Middle frontal gyrus (tissue), 1 donor: ENCODE measurements around the gene PHTF2.
"Not testable (repeated sequence)": the region's sequence is repeated elsewhere in the genome, so short reads cannot be mapped to it uniquely, and the experiment has no call there.

Source experiments
- DNase-seq: peaks from one replicate; pipeline ENCODE4 v3.0.0-alpha.2; 2015; ENCODE audit warnings: low spot score; ENCODE audit errors: extremely low spot score

Gene PHTF2

DNA sequence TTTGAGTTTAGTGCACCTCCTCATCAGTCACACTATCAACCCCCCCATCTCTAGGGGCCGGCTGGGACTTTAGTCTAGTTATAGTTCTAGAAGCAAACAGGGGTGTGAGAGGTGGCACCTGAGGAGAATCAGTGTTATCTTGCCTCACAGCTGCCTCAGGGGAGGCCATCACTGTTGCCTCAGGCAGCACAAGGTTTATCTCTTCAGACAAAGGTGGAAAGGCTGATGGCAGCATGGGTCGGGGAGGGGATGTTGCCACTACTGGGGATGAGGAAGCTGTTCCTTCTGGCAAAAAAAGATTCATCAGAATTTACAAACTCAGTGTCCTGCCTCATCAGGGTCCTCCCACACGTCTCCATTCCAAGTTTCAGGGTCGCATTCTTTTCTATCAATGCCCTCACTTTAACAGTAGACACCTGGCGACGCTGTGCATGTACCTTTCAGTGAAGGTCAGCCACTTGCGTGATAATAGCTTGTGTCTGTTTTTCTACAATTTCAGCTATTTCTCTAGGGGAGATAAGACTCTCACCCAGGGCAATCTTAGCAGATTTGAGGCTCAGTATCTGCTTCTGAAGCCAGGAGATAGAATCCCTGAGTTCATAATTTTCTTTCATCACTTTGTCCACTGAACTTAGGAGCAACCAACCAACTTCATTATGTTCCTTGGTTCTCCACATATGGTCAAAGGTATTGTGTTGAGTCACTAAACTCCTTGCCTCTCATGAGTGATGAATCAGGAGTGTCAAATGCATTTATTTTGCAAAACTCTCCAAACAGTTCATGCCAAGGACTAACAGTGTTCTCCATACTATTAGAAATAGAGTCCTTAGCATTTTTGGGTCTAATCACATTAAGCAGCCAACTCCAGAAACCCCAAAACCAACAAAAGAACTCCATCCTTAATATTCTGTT, 75.1 kb downstream of the PHTF2 start:
- not testable (repeated sequence) for DNase-seq

DNA sequence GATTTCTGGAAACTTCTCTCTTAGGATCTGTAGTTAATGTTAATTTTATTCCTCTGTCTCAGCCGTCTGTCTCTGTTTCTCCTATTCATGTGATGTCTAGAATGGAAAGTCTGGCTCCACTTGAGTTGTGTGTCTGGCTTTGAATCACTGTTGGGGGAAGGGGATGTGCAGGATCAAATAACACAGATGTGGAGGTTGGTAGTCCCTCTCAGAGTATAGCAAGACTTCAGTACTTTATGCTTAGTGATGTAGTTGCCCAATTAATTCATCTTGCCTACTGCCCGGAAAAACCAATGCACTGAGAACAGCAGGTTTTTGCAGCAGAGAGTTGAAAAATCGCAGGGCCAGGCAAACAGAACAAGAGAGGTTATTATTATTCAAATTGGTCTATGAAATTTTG, 79.2 kb downstream of the PHTF2 start:
- no peak for DNase-seq

DNA sequence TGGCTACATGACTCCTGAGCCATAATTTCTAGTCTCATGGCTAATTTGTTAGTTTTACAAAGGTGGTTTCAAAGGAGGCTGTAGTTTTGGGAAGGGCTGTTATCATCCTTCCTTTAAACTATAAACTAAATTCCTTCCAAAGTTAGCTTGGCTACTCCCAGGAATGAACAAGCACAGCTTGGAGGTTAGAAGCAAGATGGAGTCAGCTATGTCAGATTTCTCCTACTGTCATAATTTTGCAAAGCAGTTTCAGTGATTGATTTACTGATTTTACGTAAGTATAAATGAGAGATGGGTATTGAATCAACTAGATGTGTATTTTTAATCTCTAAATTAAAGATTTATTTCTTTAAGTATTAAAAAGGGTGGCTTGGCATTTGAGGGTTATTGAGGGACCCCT, 79.9 kb downstream of the PHTF2 start:
- no peak for DNase-seq

DNA sequence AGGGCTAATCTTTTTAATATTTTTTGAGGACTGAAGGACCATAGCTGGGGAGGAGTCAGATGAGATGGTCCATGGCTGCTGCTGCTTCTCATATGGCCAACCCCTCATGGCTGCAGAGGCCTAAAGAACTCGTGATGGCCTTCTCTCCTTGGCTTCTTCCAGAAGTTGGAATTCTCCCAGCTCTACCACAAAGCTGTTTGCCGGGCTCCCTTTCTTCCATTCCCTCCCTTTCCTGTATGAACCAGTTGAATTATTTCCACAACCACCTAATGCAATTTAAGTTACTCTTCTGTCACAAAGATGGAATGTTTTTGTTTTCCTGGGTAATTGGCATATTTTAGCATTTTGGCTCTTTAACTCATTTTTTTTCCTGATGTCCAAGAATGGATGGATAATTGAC, 80.7 kb downstream of the PHTF2 start:
- DNase-seq, result no peak

DNA sequence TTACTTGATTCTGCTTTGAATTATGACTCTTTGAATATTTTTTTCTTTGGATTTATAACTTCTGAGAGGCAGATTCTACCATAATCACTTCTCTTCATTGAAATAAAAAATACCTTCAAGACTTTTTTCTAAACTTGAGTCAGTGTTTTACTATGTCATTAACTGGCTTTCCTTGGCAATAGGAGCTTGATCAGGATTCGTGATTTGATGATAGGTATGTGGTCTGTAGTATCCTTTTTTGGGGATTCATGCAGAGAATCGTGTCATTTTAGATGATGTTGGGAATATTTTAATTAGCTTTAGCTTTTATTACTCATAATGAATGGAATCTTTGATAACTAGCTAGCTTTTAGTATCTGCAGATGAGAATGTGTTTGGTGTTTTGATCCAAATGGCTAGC, 83.3 kb downstream of the PHTF2 start:
- no peak for DNase-seq

DNA sequence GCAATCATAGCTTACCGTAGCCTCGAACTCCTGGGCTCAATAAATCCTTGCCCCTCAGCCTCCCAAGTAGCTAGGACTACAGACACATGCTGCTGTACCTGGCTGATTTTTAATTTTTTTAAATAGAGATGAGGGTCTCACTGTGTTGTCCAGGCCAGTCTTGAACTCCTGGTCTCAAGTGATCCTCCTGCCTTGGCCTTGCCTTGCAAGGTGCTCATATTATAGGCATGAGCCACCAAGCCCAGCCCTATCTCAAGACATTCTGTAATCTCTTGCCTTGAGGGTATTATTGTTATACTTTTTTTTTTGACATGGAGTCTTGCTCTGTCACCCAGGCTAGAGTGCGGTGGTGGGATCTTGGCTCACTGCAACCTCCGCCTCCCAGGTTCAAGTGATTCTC, 86.6 kb downstream of the PHTF2 start:
- DNase-seq, result no peak

DNA sequence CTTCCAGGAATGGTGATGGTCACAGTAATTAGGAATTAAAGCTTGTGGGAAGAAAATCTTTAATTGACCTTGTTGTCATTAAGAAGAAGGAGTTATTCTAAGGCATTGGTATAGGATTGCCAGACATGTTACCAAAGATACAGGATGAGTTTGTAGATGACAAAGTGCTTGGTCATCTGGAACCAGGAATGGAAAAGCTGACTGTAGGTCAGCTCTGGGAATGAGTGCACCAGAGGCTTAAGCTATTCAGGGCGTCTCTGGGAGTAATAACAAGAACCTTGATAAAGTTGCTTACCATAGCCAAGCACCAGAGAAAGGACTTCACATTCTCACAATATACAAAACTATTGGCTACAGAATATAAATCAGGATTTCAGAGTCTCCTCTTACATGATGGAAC, 89.0 kb downstream of the PHTF2 start:
- DNase-seq, result no peak

DNA sequence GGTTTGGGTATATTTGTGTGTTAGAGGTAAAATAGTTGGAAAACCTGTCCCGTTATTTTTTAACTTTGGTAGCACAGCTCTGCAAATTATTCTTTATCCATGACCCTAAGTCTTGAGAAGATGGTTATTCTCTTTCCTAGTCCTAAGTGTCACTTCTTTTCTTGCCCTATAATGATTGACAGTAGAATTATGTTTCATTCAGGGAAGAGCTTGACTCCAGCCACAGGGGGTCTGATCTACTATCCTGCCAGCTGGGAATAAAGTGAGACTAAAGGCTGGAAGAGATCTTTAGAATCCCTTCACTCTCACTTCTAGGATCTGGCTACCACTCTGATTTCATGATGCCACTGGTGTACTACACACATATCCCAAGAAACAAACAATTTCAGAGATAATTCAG, 90.4 kb downstream of the PHTF2 start:
- no peak for DNase-seq

DNA sequence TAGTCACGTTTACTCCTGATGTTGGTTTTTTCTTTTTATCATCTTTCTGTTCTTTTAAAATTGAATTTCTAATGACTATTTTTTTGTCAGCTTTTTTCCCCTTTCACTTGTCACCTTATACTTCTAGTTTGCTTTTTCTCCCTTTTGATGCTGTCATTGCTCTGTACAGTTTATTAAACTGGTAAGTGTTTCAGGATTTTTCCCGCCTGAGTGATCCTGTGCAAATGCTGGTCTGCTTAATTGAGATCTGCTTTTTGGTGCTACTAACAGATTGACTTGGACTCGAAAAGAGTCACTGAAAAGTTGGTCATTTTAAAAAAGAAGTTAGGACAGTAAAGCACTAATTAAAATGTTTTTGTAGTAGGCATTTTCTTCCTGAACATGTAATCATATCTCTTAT, 95.2 kb downstream of the PHTF2 start:
- no peak for DNase-seq

DNA sequence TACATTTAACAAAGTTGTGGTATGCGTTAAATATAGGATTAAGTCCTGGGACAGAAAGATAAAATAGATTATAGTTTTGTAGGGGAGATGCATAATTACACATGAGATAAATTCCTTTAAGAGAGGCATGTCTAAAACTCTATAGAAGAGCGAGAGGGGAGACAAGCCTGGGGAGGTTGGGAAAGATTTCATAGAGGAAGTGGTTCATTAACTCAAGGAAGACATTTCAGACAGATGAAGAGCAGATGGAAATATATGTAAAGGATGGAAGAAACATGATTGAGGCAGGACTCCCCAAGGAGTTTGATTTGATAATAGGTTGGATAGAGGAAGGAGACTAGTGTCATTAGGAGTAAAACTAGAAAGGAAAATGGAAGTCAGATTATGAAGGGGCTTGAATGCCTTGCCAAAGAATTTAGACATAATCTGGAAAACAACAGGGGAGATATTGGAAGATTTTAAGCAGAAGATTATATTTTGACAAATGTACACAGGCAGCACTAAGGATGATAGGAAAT, 96.1 kb downstream of the PHTF2 start:
- no peak for DNase-seq

DNA sequence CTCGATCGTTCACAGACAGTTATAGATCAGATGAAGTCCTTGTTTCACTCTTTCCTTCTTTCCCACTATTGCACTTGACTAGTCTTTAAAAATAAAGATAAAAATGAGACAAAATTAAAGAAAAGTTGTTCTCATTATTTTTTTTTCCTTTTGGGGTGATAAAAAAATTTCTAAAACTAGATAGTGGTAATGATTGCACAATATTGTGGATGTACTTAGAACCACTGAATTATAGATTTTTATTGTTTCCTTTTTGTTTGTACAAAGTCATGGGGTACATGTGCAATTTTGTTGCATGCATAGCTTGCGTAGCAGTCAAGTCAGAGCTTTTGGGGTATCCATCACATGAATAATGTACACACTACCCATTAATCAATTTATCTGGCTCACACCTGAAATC, 97.3 kb downstream of the PHTF2 start:
- DNase-seq, result no peak

DNA sequence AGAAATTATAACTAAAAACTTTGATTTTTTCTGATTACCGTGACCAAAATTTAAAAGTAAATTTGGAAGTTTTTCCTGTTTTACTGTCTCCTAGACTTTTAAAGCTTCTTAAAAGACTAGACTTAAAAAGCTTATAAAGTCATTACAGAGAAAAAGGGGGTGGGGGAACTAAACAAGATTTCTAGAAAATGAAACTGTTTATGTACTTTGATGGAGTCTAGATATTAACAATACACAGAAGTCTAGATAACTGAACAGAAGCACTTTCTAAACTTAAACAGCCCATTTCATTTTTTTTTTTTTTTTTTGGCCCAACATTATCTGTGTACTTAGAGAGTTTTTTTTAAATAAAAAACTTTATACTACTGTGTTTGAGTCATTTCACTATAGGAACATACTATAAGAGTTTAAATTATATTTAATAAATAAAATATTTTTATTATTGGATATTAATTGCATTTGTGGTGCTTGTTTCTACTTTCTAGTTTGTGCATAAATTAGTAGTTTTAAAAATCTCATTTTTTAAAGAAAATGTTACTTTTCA, 98.5 kb downstream of the PHTF2 start:
- DNase-seq, result no peak

DNA sequence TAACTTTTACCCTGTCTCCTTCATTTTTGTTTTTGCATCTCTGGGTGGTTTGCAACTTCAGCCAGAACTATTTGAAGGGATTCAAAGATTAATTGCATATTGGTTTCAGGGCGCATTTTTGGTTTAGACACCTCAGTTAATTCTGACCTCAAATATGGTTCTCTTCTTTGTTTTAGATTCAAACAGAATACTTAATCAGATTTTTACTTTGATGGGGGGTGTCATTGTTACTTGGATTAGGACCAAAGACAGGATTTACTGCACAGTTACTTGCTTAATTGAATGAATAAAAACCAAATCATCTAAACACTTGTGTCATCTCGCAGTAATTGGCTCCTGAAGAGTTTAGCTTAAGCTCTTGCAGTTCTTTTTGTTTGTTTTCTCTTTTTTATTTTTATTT, 100.9 kb downstream of the PHTF2 start:
- DNase-seq, result no peak

DNA sequence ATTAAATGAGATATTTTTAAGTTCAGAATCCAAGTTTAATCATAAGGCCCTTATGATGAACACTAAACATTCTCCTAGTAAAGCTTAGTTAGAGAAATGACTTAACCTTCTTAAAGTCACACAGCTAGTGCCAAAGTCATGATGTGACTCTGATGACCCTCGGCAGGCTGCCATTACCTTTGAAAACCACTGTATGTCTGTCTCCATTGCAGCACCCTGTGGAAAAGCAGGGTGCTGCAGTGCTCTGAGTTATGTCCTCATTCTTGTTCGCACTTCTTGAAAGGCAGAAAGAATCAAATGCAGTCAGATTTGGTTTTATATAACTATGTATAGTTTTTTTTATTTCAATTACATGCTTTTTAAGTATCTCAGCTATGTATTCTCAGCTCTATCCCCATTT, 105.0 kb downstream of the PHTF2 start:
- no peak for DNase-seq

DNA sequence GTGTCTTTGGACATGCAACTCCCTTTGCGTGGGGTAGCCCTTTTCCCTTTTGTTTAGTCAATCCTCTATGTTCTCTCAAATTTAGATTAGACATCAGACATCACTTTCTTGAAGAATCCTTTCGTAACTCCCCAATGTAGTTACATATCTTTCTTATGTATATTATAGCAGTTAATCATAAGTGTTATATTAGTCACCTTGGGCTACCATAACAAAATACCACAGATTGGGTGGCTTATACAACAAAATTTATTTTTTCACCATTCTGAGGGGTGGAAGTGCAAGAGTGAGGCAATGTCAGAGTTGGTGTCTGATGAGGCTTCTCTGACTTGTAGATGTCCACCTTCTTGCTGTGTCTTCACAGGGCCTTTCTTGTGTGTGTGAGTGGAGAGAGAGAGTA, 105.7 kb downstream of the PHTF2 start:
- DNase-seq, result no peak

DNA sequence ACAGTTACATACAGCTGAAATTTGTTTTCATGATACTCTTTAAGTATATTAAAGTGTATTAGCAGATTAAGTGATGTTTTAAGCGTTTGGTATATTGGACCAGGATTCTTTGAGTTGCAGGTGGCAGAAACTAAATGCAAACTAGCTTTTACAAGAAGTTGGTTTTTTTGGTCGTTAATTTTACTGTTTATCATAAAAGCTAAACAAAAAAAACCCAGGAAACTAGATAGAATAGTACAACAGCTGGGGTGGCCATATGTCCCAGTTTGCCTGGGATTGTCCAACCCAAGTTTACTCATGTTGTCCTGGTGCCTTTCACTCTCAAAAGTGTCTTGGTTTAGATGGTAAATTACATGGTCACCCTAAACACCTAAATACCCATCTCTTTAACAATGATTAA, 108.7 kb downstream of the PHTF2 start:
- no peak for DNase-seq

DNA sequence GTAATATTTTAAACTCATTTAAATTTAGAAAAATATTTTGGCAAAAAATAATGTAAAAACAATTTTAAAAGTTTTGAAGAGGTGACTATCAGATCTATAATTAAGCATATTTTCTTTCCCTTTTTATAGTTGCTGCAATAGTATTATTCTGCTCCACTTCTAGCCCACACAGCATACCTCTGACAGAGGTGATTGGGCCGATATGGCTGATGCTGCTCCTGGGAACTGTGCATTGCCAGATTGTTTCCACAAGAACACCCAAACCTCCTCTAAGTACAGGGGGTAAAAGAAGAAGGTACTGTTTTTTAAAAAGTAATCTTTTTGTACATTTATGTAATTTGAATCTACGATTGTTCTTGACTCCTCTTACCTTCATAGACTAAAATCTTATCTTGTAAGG, 110.1 kb downstream of the PHTF2 start:
- DNase-seq, result no peak

DNA sequence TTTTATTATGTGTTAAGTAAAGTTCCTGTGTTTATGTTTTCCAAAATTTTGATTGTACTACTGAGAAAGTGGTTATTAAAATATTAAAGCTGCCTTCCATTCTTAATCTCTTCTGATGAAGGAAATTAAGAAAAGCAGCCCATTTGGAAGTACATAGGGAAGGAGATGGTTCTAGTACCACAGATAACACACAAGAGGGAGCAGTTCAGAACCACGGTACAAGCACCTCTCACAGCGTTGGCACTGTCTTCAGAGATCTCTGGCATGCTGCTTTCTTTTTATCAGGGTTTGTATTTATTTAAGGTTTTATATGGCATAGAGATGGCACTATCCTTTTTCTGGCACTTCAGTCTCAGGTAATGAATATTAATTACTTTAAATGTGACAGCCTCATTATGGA, 111.6 kb downstream of the PHTF2 start:
- DNase-seq, result no peak

DNA sequence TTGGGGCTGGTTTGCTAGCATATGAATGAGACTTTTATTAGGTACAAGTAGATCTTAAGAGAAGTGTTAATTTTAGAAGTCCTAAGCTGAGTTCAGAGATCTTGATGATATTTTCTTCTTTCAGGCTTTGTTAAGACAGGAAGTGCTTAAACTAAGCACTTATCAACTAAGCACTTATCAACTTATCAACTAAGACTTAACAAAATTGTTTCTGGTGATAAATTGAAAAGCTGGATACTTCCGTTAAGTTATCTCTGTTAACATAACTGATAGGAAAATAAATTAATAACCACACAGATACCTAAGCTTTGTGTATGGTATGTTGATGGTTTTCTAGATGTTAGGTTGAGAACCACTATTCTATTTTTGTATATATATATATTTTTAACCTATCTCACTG, 113.7 kb downstream of the PHTF2 start:
- DNase-seq, result no peak

DNA sequence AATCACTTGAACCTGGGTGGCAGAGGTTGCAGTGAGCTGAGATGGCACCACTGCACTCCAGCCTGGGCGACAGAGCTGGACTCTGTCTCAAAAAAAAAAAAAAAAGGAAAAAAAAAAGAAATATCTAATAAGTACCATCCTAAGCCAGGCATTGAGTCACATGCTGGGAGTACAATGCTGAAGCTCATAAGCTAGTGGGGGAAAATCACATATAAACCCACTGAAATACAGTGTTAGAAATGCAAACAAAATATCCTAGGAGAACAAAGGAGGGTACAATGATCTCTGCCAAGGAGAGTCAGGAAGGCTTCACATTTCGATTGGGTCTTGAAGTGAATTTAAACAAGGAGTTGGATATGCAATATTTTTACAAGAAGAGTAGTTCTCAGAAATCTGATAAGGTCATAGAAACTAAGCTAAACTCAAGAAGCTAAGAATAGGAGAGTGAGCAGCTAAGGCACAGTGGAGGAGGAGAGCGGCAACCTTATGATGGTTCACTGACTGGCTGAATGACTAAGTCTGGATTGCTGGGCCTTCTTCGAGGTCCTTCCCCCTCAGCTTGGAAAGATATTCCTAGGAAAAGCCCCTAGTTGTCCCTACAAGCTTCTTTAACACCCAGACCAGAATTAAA, 115.5 kb downstream of the PHTF2 start:
- DNase-seq, result no peak

DNA sequence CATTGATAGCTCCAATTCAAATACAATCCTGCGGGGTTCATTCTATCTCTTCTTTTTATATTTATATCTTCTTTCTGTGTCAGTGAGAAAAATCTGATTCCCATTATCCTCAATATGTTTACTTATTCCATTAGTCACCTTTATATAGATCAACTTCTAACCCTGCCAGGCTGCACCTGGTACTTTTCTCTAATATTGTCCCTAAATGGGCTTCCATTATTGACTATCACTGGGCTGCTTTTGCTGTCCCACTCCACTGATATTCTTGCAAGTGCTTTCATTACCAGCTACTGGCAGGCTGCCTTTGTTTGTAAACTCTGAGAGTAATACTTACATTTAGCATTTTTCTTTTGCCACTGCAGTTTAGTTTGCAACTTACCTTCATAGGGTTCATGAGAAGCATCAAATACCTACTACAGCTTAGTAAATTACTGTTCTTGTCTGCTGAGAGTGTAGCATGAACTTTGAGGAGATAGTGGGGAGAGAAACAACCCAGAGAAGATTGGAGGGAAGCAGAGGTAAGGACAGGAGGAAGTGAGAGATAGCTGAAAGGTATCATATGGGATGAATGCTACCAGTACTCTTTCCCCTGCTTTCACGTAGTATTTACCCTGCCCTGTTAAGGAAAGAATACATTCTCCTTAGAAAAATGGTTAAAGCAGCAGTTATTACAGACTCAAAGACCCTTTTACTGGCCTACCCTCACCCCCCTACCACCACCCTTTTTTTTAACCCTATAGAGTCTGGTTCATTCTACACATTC, 119.1 kb downstream of the PHTF2 start:
- DNase-seq, result no peak

DNA sequence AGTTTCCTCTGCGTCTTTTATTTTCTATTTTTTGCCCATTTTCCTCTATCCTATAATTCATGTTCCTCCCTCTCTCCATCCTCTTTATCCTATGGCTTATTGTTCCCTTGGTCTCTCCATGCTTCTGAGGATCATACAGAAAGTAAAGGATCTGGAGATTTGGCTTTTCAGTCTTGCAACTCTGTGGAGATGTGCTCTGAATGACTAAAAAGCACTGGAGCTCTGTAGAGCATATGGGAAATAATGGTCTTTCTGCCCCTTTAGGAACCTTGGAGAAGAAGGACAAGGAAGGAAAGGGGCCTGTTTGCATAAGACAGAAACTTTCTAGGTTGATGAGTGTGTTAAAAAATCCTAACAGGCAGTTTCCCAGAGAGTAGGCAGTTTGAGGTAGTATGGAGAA, 120.1 kb downstream of the PHTF2 start:
- no peak for DNase-seq
